A673 (cell line): ENCODE results near the gene CDYL2. TPM values are rescaled to one million over a fixed set of nuclear protein-coding genes. Genes with fewer than 3 reads are reported as not detected.

Experiments used
- BruUV-seq: library from RNA; stranded (reverse); fragments of 400-500 nt; replicated peaks from 2 replicates; lab custom pipeline; 2021; lab: Mats Ljungman, UMichigan
- CTCF ChIA-PET: fragments of 300-600 bp; sonication (Branson Sonifier 250); formaldehyde crosslinking; loops from one replicate; lab custom pipeline; 2022; ENCODE audit warnings: antibody characterized with exemption; lab: Charles Lee
- POLR2A ChIA-PET: fragments of 300-600 bp; sonication (Branson Sonifier 250); formaldehyde crosslinking; loops from one replicate; lab custom pipeline; 2022; ENCODE audit warnings: antibody characterized with exemption; ENCODE audit not compliant: low non-redundant PET; lab: Charles Lee
- DNase-seq: peaks from one replicate; pipeline ENCODE4 v3.0.0-alpha.2; 2015; ENCODE audit warnings: low spot score
- H3K27ac ChIP-seq: fragments of 200-600 bp; sonication (generic); 2 replicates; pipeline ENCODE4 v1.5.1; 2016; ENCODE audit warnings: mixed run types, low read depth, mild to moderate bottlenecking, mixed read lengths, antibody characterized with exemption, low read length; ENCODE audit not compliant: poor library complexity, severe bottlenecking
- H3K27me3 ChIP-seq: fragments of 200-600 bp; sonication (generic); replicated peaks from 2 replicates; pipeline ENCODE4 v1.6.1; 2017; ENCODE audit warnings: mixed run types, low read depth, mild to moderate bottlenecking, mixed read lengths, antibody characterized with exemption, low read length; ENCODE audit not compliant: insufficient read depth, poor library complexity
- H3K36me3 ChIP-seq: fragments of 200-600 bp; sonication (generic); 2 replicates; pipeline ENCODE4 v1.6.1; 2016; ENCODE audit warnings: mixed run types, mild to moderate bottlenecking, mixed read lengths, antibody characterized with exemption, low read length; ENCODE audit not compliant: insufficient read depth, poor library complexity, severe bottlenecking
- H3K4me1 ChIP-seq: fragments of 200-600 bp; sonication (generic); 2 replicates; pipeline ENCODE4 v1.6.1; 2017; ENCODE audit warnings: mixed run types, mild to moderate bottlenecking, mixed read lengths, antibody characterized with exemption, low read length; ENCODE audit not compliant: insufficient read depth, poor library complexity, severe bottlenecking
- H3K4me3 ChIP-seq: fragments of 200-600 bp; sonication (generic); 2 replicates; pipeline ENCODE4 v1.5.1; 2016; ENCODE audit warnings: low read depth, mixed run types, mild to moderate bottlenecking, mixed read lengths, low read length; ENCODE audit not compliant: poor library complexity, severe bottlenecking
- H3K9me3 ChIP-seq: fragments of 200-600 bp; sonication (generic); 2 replicates; pipeline ENCODE4 v1.6.1; 2016; ENCODE audit warnings: mixed run types, low read depth, mild to moderate bottlenecking, mixed read lengths, antibody characterized with exemption, low read length; ENCODE audit not compliant: poor library complexity, severe bottlenecking
- EZH2 ChIP-seq: fragments of 200-600 bp; sonication (generic); IDR thresholded peaks from 2 replicates; pipeline ENCODE4 v1.6.1; 2017; ENCODE audit warnings: borderline replicate concordance, low read depth, mild to moderate bottlenecking, mixed read lengths, antibody characterized with exemption, low read length; ENCODE audit not compliant: poor library complexity, severe bottlenecking
- intact Hi-C: fragments of 100-400 bp; cut with micrococcal nuclease; formaldehyde crosslinking; loops from one replicate; pipeline ENCODE4 v1.10.0; 2022; ENCODE audit not compliant: unreplicated experiment
- total RNA-seq: library from RNA; stranded (reverse); gene quantifications from 2 replicates; pipeline ENCODE4 v1.2.3, GENCODE V29; 2021
- TF ChIP-seq, protein P1 (sequence below): fragments of 300-800, 200-600 bp; sonication (generic); conservative IDR thresholded peaks from 2 replicates; pipeline ENCODE4 v1.5.1; 2017; ENCODE audit warnings: low read depth, mild to moderate bottlenecking, antibody characterized with exemption, low read length, moderate library complexity, mixed read lengths

CDYL2 gene
- total RNA-seq, 1 experiment from 2014 or later = 0.64 TPM

DNA sequence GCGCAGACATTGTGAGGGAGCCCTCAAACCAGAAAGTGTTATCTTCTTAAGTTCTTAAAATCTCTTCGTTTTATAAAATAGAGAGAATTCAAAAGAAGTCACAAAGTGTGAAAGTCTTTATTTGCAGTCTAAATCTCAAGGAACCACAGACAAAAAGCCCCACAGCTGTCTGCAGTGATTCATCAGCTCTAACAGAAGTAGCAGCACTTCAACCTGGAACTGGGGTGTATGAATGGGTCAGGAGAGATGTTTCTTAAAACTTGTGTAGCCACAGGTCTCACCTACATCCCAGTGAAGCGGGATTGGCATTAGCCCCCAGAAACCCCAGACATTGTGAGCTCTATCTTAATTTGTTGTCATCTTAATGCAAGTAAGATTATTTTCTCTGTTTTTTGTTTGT lies 61.1 kb downstream of the CDYL2 start:
- H3K9me3 ChIP-seq = peaks cover 6% of the 10 kb centered on the region
- CTCF ChIA-PET = no interaction called here
- H3K27me3 ChIP-seq = peaks cover 6% of the 10 kb centered on the region
- no peaks in the 10 kb centered on the region for H3K4me1 ChIP-seq
- no peaks in the 10 kb centered on the region for H3K36me3 ChIP-seq
- POLR2A ChIA-PET = no interaction called here
- intact Hi-C loops = no loop called here
- DNase-seq = no peak
- TF ChIP-seq, protein P1, sequence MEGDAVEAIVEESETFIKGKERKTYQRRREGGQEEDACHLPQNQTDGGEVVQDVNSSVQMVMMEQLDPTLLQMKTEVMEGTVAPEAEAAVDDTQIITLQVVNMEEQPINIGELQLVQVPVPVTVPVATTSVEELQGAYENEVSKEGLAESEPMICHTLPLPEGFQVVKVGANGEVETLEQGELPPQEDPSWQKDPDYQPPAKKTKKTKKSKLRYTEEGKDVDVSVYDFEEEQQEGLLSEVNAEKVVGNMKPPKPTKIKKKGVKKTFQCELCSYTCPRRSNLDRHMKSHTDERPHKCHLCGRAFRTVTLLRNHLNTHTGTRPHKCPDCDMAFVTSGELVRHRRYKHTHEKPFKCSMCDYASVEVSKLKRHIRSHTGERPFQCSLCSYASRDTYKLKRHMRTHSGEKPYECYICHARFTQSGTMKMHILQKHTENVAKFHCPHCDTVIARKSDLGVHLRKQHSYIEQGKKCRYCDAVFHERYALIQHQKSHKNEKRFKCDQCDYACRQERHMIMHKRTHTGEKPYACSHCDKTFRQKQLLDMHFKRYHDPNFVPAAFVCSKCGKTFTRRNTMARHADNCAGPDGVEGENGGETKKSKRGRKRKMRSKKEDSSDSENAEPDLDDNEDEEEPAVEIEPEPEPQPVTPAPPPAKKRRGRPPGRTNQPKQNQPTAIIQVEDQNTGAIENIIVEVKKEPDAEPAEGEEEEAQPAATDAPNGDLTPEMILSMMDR = no peak
- TF ChIP-seq EZH2 = no peak
- no TSS peak for BruUV-seq
- H3K4me3 ChIP-seq = no peak overlapping the region
- H3K27ac ChIP-seq = no peak overlapping the region

GRCh38 chr16:80742331-80742730 lies 62.1 kb downstream of the CDYL2 start:
- Histone ChIP-seq H3K36me3 (no peaks in the 10 kb centered on the region), H3K9me3 (peaks cover 6% of the 10 kb centered on the region), H3K27me3 (peaks cover 6% of the 10 kb centered on the region), H3K4me1 (no peaks in the 10 kb centered on the region), H3K27ac (no peak overlapping the region), H3K4me3 (no peak overlapping the region)
- ChIA-PET POLR2A (no interaction called here), CTCF (no interaction called here)
- TF ChIP-seq EZH2 = no peak
- TF ChIP-seq, protein P1 = no peak
- intact Hi-C loops = no loop called here
- no TSS peak for BruUV-seq
- DNase-seq = no peak

DNA sequence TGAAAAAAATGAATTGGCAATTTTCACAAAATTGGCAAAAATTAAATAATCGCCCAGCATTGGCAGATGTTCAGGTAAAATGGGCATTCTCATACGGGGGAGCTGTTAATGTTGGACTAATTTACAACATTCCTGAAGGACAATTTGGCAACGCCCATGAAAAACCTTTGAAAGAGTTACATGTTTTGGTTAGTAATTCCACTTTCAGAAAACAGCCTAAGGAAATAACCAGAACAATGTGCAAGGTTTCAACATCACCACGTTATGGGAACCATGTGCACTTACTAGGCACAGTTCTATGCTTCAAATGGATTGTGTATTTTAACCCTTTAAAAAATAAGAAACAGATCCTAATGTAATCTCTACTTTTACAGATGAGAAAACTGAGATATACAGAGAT lies 62.7 kb downstream of the CDYL2 start:
- Histone ChIP-seq H3K27ac (no peak overlapping the region), H3K27me3 (peaks cover 6% of the 10 kb centered on the region), H3K36me3 (no peaks in the 10 kb centered on the region), H3K4me3 (no peak overlapping the region), H3K9me3 (peaks cover 6% of the 10 kb centered on the region), H3K4me1 (no peaks in the 10 kb centered on the region)
- intact Hi-C loops = no loop called here
- POLR2A ChIA-PET = no interaction called here
- no peak for DNase-seq
- CTCF ChIA-PET = no interaction called here
- TF ChIP-seq EZH2 = no peak
- TF ChIP-seq, protein P1 = no peak
- BruUV-seq = no TSS peak
